Calu3 (cell line): ENCODE data around the gene REM2. TPM values are rescaled to one million over a fixed set of nuclear protein-coding genes. Genes with fewer than 3 reads are reported as not detected.
"Not testable (repeated sequence)": the region's sequence is repeated elsewhere in the genome, so short reads cannot be mapped to it uniquely, and the experiment has no call there.

Experiments used
- BruUV-seq: library from RNA; stranded (reverse); fragments of 400-500 nt; replicated peaks from 2 replicates; lab custom pipeline; 2021; lab: Mats Ljungman, UMichigan
- CTCF ChIA-PET: fragments of 300-600 bp; sonication (Branson Sonifier 250); formaldehyde crosslinking; loops from one replicate; lab custom pipeline; 2022; ENCODE audit warnings: antibody characterized with exemption; lab: Charles Lee
- DNase-seq: peaks from one replicate; pipeline ENCODE4 v3.0.0; 2022
- H3K27ac Mint-ChIP-seq: one replicate; pipeline ENCODE4 v1.8.0; 2022; ENCODE audit warnings: mixed read lengths; ENCODE audit not compliant: unreplicated experiment
- H3K27me3 Mint-ChIP-seq: one replicate; pipeline ENCODE4 v1.8.0; 2022; ENCODE audit warnings: mixed read lengths; ENCODE audit not compliant: unreplicated experiment
- H3K36me3 Mint-ChIP-seq: one replicate; pipeline ENCODE4 v1.8.0; 2022; ENCODE audit warnings: mild to moderate bottlenecking, moderate library complexity, mixed read lengths; ENCODE audit not compliant: insufficient read depth, unreplicated experiment
- H3K4me1 Mint-ChIP-seq: one replicate; pipeline ENCODE4 v1.8.0; 2022; ENCODE audit warnings: mild to moderate bottlenecking, low read depth, mixed read lengths; ENCODE audit not compliant: unreplicated experiment
- H3K4me3 Mint-ChIP-seq: one replicate; pipeline ENCODE4 v1.8.0; 2022; ENCODE audit warnings: mild to moderate bottlenecking, low read depth, moderate library complexity, mixed read lengths; ENCODE audit not compliant: unreplicated experiment
- H3K9me3 Mint-ChIP-seq: one replicate; pipeline ENCODE4 v1.8.0; 2022; ENCODE audit warnings: low read depth, mixed read lengths; ENCODE audit not compliant: unreplicated experiment
- CTCF ChIP-seq: fragments of 200-600 bp; IDR thresholded peaks from one replicate; pipeline ENCODE4 v1.8.0; 2022; ENCODE audit warnings: antibody characterized with exemption; ENCODE audit not compliant: unreplicated experiment
- intact Hi-C: fragments of 100-400 bp; cut with micrococcal nuclease; formaldehyde crosslinking; loops from one replicate; pipeline ENCODE4 v1.10.0; 2022; ENCODE audit not compliant: unreplicated experiment
- total RNA-seq: library from RNA; stranded (reverse); gene quantifications from 2 replicates; pipeline ENCODE4 v1.2.3, GENCODE V29; 2022

REM2 gene
- total RNA-seq, 1 experiment from 2014 or later: 0.85 TPM

GRCh38 chr14:22847661-22848341 lies 35.2 kb upstream of the REM2 start:
- intact Hi-C loops: no loop called here
- H3K4me1 Mint-ChIP-seq: no peaks in the 10 kb centered on the region
- H3K4me3 Mint-ChIP-seq: no peak overlapping the region
- no TSS peak for BruUV-seq
- no peaks in the 10 kb centered on the region for H3K27me3 Mint-ChIP-seq
- CTCF ChIA-PET: interaction anchor here (1.6 kb wide), 1 partner anchor 14 kb away, joined by 4 read pairs; no protein-coding TSS in a partner anchor
- no peak overlapping the region for H3K27ac Mint-ChIP-seq
- no peaks in the 10 kb centered on the region for H3K9me3 Mint-ChIP-seq
- no peaks in the 10 kb centered on the region for H3K36me3 Mint-ChIP-seq
- no peak for DNase-seq
- TF ChIP-seq CTCF: no peak

GRCh38 chr14:22848351-22849164 lies 34.5 kb upstream of the REM2 start:
- intact Hi-C loops: no loop called here
- Mint-ChIP-seq H3K9me3 (no peaks in the 10 kb centered on the region), H3K4me1 (no peaks in the 10 kb centered on the region), H3K36me3 (no peaks in the 10 kb centered on the region), H3K27me3 (no peaks in the 10 kb centered on the region), H3K4me3 (no peak overlapping the region), H3K27ac (no peak overlapping the region)
- no peak for TF ChIP-seq CTCF
- DNase-seq: no peak
- CTCF ChIA-PET: interaction anchor here (1.6 kb wide), 1 partner anchor 15 kb away, joined by 4 read pairs; no protein-coding TSS in a partner anchor
- BruUV-seq: no TSS peak

GRCh38 chr14:22849212-22849819 lies 33.7 kb upstream of the REM2 start:
- DNase-seq: no peak
- intact Hi-C loops: no loop called here
- H3K36me3 Mint-ChIP-seq: no peaks in the 10 kb centered on the region
- H3K27ac Mint-ChIP-seq: no peak overlapping the region
- no peaks in the 10 kb centered on the region for H3K27me3 Mint-ChIP-seq
- no peak for TF ChIP-seq CTCF
- CTCF ChIA-PET: interaction anchor here (1.6 to 1.8 kb wide), 2 partner anchors 16 to 27 kb away, joined by 4 to 7 read pairs; no protein-coding TSS in a partner anchor
- no TSS peak for BruUV-seq
- no peak overlapping the region for H3K4me3 Mint-ChIP-seq
- H3K4me1 Mint-ChIP-seq: no peaks in the 10 kb centered on the region
- no peaks in the 10 kb centered on the region for H3K9me3 Mint-ChIP-seq

- CTCF ChIA-PET: interaction anchor here (0.8 to 1.8 kb wide), 7 partner anchors 21 to 295 kb away, joined by 3 to 7 read pairs (median 3); no protein-coding TSS in a partner anchor
- H3K27ac Mint-ChIP-seq: no peak overlapping the region
- no peak for DNase-seq
Measured at GRCh38 chr14:22850944-22851764, 31.9 kb upstream of the REM2 start.

GRCh38 chr14:22852178-22852577 lies 30.8 kb upstream of the REM2 start:
- not testable (repeated sequence) for H3K27me3 Mint-ChIP-seq, DNase-seq, BruUV-seq, H3K36me3 Mint-ChIP-seq, H3K4me1 Mint-ChIP-seq, H3K4me3 Mint-ChIP-seq, H3K27ac Mint-ChIP-seq, H3K9me3 Mint-ChIP-seq
- intact Hi-C loops: loop anchor here (2.0 to 5.0 kb wide), 2 partner anchors 195 to 295 kb away; no protein-coding TSS in a partner anchor
- CTCF ChIA-PET: interaction anchor here (0.6 to 3.4 kb wide), 12 partner anchors 15 to 484 kb away, joined by 3 to 46 read pairs (median 4); partner anchors contain the start of genes MMP14 and OXA1L

More at GRCh38 chr14:22850944-22851764, 31.9 kb upstream of the REM2 start:
- TF ChIP-seq CTCF: no peak
- intact Hi-C loops: loop anchor here (5.0 kb wide), 1 partner anchor 194 kb away; no protein-coding TSS in a partner anchor
- H3K4me1 Mint-ChIP-seq: no peaks in the 10 kb centered on the region
- H3K9me3 Mint-ChIP-seq: no peaks in the 10 kb centered on the region
- no peaks in the 10 kb centered on the region for H3K27me3 Mint-ChIP-seq
- H3K36me3 Mint-ChIP-seq: no peaks in the 10 kb centered on the region
- BruUV-seq: no TSS peak
- H3K4me3 Mint-ChIP-seq: no peak overlapping the region
